CD4-positive, alpha-beta T cell treated with Interleukin-17A for 1 hour (primary cell): ENCODE measurements around the gene KLK8.

Experiments
- DNase-seq: peaks from one replicate; pipeline ENCODE4 v3.0.0-alpha.2; 2020

Gene KLK8

GRCh38 chr19:51001515-51001914, at the start of gene KLK8:
Gene KLK8 (minus strand): TSS chr19:51001604. CDS start chr19:51001167, 437 bp downstream.
- DNase-seq, result no peak

GRCh38 chr19:51047031-51047335, 45.6 kb upstream of the KLK8 start:
- DNase-seq, result no peak

GRCh38 chr19:51044327-51044726, 42.9 kb upstream of the KLK8 start:
- no peak for DNase-seq

- DNase-seq, result no peak
These were observed 42.1 kb upstream of the KLK8 start for GRCh38 chr19:51043497-51043896.

GRCh38 chr19:51040151-51040550, 38.7 kb upstream of the KLK8 start:
- no peak for DNase-seq

- DNase-seq, result no peak
These were observed 35.1 kb upstream of the KLK8 start for GRCh38 chr19:51036519-51036918.

- DNase-seq, result no peak
These were observed 33.3 kb upstream of the KLK8 start, which contains the start of gene KLK12 for GRCh38 chr19:51034704-51035103. Gene KLK12 (minus strand): TSS chr19:51035002. CDS start chr19:51034621, 381 bp downstream.

- DNase-seq, result no peak
These were observed 30.4 kb upstream of the KLK8 start for GRCh38 chr19:51031880-51032225.

- no peak for DNase-seq
These were observed 29.9 kb upstream of the KLK8 start for GRCh38 chr19:51031220-51031879.

GRCh38 chr19:51030631-51031030, 29.2 kb upstream of the KLK8 start:
- DNase-seq, result no peak

- no peak for DNase-seq
These were observed 28.3 kb upstream of the KLK8 start for GRCh38 chr19:51029718-51030117.

- DNase-seq, result no peak
These were observed 26.5 kb upstream of the KLK8 start for GRCh38 chr19:51027873-51028272.

- no peak for DNase-seq
These were observed 25.9 kb upstream of the KLK8 start for GRCh38 chr19:51027126-51027806.

GRCh38 chr19:51026554-51026831, 25.1 kb upstream of the KLK8 start, which contains the start of gene KLK11:
Gene KLK11 (minus strand): TSS chr19:51026616. CDS start chr19:51025631, 985 bp downstream.
- DNase-seq, result no peak

GRCh38 chr19:51025809-51026553, 24.6 kb upstream of the KLK8 start:
- no peak for DNase-seq

- no peak for DNase-seq
These were observed 24.0 kb upstream of the KLK8 start for GRCh38 chr19:51025401-51025800.

- no peak for DNase-seq
These were observed 23.5 kb upstream of the KLK8 start for GRCh38 chr19:51024924-51025323.

- DNase-seq, result no peak
These were observed 22.5 kb upstream of the KLK8 start for GRCh38 chr19:51023946-51024345.

- no peak for DNase-seq
These were observed 21.1 kb upstream of the KLK8 start for GRCh38 chr19:51022526-51022925.

GRCh38 chr19:51020988-51021651, 19.7 kb upstream of the KLK8 start:
- peak; percentile 31 for DNase-seq

- DNase-seq, result no peak
These were observed 18.1 kb upstream of the KLK8 start, which contains the start of gene KLK10 for GRCh38 chr19:51019544-51019925. Gene KLK10 (minus strand): TSS chr19:51019709. CDS start chr19:51019130, 579 bp downstream.

- no peak for DNase-seq
These were observed 17.5 kb upstream of the KLK8 start for GRCh38 chr19:51018745-51019543.
